ENCODE data around the gene RBBP8NL. TPM values are rescaled to one million over a fixed set of nuclear protein-coding genes. Genes with fewer than 3 reads are reported as not detected.

RBBP8NL gene
- total RNA-seq, 1 experiment from 2014 or later = 0.28 TPM

DNA sequence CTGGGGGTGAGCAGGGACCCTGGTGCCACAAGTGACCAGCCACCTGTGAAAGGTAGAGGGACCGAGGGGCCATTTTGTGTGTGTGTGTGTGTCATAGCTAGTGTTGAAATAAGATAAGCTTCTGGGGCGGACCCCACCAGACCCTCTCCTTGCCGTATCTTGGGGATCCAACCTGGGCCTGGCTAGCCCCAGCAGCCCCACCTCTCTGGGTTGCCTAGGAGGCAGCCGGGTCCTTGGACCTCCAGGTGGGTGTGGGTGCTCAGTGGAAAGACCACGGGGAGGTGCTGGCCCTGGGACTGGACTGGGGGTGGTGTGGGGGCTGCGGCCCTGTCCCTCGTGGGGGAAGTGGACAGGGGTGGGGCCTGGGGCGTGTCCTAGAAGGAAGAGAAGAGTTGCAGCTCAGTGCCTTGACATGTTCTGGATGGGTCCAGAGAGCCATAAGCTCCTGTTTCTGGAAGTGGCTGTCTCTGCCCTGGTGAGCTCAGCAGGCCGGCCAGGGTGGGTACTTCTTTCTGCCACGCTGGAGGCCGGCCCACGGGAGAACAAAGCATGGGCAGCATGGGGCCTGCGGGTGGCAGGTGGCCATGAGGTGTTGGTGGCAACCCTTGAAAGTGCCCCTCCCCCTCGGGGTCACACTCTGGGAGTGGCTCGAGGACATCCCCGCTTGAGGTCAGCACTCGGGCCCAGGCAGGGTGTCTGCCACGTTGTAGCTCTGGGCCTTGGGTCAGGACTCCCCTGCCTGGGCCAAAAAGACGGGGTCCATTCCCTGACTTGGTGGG is 8.4 kb downstream of the RBBP8NL start:
- no peak overlapping the region for H2BK5ac ChIP-seq (ENCODE audit: insufficient read length, low read length)
- H3K79me1 ChIP-seq (ENCODE audit: insufficient read depth, low read depth, low read length, poor library complexity, severe bottlenecking) = no peaks in the 10 kb centered on the region
- no peak overlapping the region for H2BK120ac ChIP-seq (ENCODE audit: low read depth, low read length, poor library complexity, severe bottlenecking)
- no peak overlapping the region for H3K56ac ChIP-seq (ENCODE audit: insufficient read length, low read depth, low read length)
- no peaks in the 10 kb centered on the region for H3K27me3 ChIP-seq (ENCODE audit: insufficient read depth, low read length)
- H2BK20ac ChIP-seq (ENCODE audit: low read depth, low read length, poor library complexity, severe bottlenecking) = no peak overlapping the region
- no peak for DNase-seq
- H3K23me2 ChIP-seq (ENCODE audit: insufficient read length, low read depth, low read length, poor library complexity, severe bottlenecking) = no peaks in the 10 kb centered on the region
- H4K91ac ChIP-seq (ENCODE audit: insufficient read length, low read depth, low read length) = no peak overlapping the region
- H4K5ac ChIP-seq (ENCODE audit: insufficient read length, low read depth, low read length) = no peak overlapping the region
- H3K9me3 Mint-ChIP-seq = peaks cover 0 to 5% of the 10 kb centered on the region in 2 experiments; a peak in 2 of 5 replicates
- H3K9ac ChIP-seq (ENCODE audit: extremely low read depth, insufficient read length, low read length) = no peak overlapping the region
- H2BK12ac ChIP-seq (ENCODE audit: insufficient read length, low read depth, low read length) = no peak overlapping the region
- H3K4ac ChIP-seq (ENCODE audit: low read depth, low read length) = no peak overlapping the region
- peaks cover 0 to 4% (median 0%) of the 10 kb centered on the region in 3 experiments; a peak in 1 of 7 replicates for H3K36me3 Mint-ChIP-seq (ENCODE audit: insufficient read depth in 1 of 3, low read depth in 3 of 3)
- no CpG with 5 or more reads among the region's 19 CpGs for WGBS (ENCODE audit: extremely low coverage, insufficient read length, low lambda C conversion rate)
- peaks cover 1% of the 10 kb centered on the region for H3K27me3 Mint-ChIP-seq (ENCODE audit: low read depth)
- H3K14ac ChIP-seq (ENCODE audit: insufficient read depth, low read length) = no peak overlapping the region; the same call in 1 of the 2 replicates
- no peaks in the 10 kb centered on the region for H3K79me2 ChIP-seq (ENCODE audit: insufficient read depth, low read length)
- H3K9me3 ChIP-seq (ENCODE audit: control insufficient read depth, low read depth, low read length) = no peaks in the 10 kb centered on the region
- no peak overlapping the region for H3K27ac ChIP-seq (ENCODE audit: insufficient read length, low read depth, low read length)
- TF ChIP-seq, protein P1, sequence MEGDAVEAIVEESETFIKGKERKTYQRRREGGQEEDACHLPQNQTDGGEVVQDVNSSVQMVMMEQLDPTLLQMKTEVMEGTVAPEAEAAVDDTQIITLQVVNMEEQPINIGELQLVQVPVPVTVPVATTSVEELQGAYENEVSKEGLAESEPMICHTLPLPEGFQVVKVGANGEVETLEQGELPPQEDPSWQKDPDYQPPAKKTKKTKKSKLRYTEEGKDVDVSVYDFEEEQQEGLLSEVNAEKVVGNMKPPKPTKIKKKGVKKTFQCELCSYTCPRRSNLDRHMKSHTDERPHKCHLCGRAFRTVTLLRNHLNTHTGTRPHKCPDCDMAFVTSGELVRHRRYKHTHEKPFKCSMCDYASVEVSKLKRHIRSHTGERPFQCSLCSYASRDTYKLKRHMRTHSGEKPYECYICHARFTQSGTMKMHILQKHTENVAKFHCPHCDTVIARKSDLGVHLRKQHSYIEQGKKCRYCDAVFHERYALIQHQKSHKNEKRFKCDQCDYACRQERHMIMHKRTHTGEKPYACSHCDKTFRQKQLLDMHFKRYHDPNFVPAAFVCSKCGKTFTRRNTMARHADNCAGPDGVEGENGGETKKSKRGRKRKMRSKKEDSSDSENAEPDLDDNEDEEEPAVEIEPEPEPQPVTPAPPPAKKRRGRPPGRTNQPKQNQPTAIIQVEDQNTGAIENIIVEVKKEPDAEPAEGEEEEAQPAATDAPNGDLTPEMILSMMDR (conservative IDR thresholded peaks at IDR 0.05) = no peak
- no peak overlapping the region for H2AFZ ChIP-seq (ENCODE audit: low read length)
- no peaks in the 10 kb centered on the region for H3K4me1 ChIP-seq (ENCODE audit: insufficient read depth, low read length)
- no peaks in the 10 kb centered on the region for H4K20me1 ChIP-seq (ENCODE audit: control insufficient read depth, insufficient read depth, insufficient read length)
- H3K4me3 Mint-ChIP-seq = no peak overlapping the region; a peak in 1 of 5 replicates
- H3K18ac ChIP-seq (ENCODE audit: insufficient read length, low read depth, low read length) = no peak overlapping the region
- no peak overlapping the region for H2AK5ac ChIP-seq (ENCODE audit: insufficient read length, low read length)
- H3K4me1 Mint-ChIP-seq = peaks cover 0 to 9% of the 10 kb centered on the region in 2 experiments; a peak in 3 of 4 replicates
- no peak overlapping the region for H4K8ac ChIP-seq (replicated peaks; ENCODE audit: insufficient read length, low read depth, low read length)
- H3K27ac Mint-ChIP-seq = no peak overlapping the region
- H3T11ph ChIP-seq (ENCODE audit: low read length) = no peak overlapping the region
- no peak overlapping the region for H3K4me2 ChIP-seq (ENCODE audit: insufficient read depth, insufficient read length, low read length)
- no peak overlapping the region for H3K23ac ChIP-seq (ENCODE audit: insufficient read length, low read depth, low read length)
- H2BK15ac ChIP-seq (ENCODE audit: low read depth, low read length) = no peak overlapping the region

Measured in H9 (cell line).